HG03280 (cell line): Measurements from ENCODE around the gene SNAPC2.

Source experiments
- ATAC-seq: cut with Tn5 transposase; IDR thresholded peaks from one replicate; pipeline ENCODE4 v1.9.1; 2021; ENCODE audit warnings: mild to moderate bottlenecking, moderate library complexity; ENCODE audit not compliant: unreplicated experiment

SNAPC2 gene

GRCh38 chr19:7963566-7963965 is 43.4 kb downstream of the SNAPC2 start:
- ATAC-seq: no peak

- no peak for ATAC-seq
These were observed 45.2 kb downstream of the SNAPC2 start for GRCh38 chr19:7965259-7965841.

GRCh38 chr19:7965921-7966665 is 46.0 kb downstream of the SNAPC2 start:
- ATAC-seq: no peak

GRCh38 chr19:7968008-7968795 is 48.1 kb downstream of the SNAPC2 start:
- no peak for ATAC-seq

GRCh38 chr19:7968796-7969554 is 48.8 kb downstream of the SNAPC2 start:
- no peak for ATAC-seq

- ATAC-seq: no peak
These were observed 49.4 kb downstream of the SNAPC2 start for GRCh38 chr19:7969555-7969939.

GRCh38 chr19:7970716-7971448 is 50.7 kb downstream of the SNAPC2 start:
- no peak for ATAC-seq

- ATAC-seq: no peak
These were observed 51.7 kb downstream of the SNAPC2 start for GRCh38 chr19:7971553-7972520.
